ENCODE data around the gene RPL26.
"Not testable (repeated sequence)": the region's sequence is repeated elsewhere in the genome, so short reads cannot be mapped to it uniquely, and the experiment has no call there.

The RPL26 gene

DNA sequence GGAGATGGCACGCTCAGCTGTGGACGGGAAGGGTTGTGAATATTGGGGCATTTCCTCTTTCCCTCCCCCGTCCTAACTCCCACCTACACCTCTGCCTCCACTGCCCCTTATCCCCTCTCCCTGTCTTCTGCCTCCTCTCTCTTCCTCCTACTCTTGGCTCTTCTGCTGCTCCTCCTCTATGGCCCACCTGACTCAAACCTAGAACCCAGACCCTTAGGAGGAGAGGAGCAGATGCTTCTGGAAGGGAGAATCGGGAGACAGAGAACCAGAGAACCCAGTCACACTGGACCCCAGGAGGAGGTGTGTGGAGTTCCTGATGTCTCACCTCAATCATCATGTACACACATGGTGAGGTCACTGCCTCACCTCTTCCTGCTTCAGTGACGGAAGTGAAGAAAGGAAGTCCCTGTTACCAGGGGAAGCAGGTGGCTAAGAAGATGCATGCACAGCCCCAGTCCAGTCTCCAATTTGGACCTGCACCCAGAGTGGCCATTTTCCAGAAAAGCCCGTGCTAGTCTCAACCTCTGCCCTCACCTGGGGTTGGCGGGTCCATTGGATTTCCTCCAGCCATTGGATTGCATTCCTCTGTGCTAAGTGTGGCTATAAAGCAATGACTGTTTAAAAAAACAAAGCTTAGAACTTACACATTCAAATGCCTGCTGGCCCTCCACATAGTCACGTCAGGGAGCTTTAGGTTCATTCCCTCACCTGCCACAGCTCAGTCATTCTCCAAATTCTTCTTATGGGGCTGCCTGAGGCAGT, 10.7 kb upstream of the RPL26 start:
- peak in 3 of 5 donors; percentile 10 to 74 (median 24) for DNase-seq

DNA sequence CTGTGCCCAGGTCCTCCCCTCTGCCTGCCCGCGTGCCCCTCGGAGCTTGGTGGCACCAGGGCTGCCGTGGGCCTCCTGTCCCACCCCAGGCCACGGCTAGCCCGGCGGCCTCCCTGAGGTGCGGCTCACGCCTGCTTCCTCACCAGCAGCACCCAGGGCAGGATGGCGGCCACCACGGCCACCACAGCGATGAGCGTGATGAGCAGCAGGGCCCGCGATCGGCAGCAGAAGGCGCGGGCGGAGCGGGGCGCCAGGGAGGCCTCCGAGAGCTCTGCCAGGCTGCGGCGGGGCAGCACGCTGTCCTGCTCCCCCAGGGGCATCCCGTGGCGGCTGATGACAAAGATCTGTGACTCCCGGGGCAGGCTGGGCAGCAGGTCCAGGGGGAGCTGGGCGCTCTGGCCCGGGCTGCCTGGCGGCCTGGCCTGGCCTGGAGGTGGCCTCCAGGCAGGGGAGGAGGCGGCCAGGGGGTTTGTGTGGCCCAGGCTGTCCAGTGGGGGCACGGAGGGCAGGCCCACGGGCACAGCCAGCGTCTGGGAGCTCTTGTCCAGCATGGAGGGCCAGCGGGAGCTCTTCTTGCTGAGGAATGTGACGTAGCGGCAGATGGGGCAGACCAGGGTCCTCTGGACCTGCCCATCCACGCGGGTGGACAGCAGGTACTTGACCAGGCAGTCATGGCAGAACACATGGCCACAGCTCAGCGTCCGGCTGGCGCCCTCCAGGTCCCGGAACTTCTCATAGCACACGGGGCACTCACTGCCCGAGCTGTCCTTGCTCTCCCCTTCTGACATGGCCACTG, 9.9 kb upstream of the RPL26 start:
- DNase-seq: no peak

GRCh38 chr17:8392274-8392673, 9.3 kb upstream of the RPL26 start:
- DNase-seq: no peak

GRCh38 chr17:8391711-8392110, 8.7 kb upstream of the RPL26 start:
- no peak for DNase-seq

DNA sequence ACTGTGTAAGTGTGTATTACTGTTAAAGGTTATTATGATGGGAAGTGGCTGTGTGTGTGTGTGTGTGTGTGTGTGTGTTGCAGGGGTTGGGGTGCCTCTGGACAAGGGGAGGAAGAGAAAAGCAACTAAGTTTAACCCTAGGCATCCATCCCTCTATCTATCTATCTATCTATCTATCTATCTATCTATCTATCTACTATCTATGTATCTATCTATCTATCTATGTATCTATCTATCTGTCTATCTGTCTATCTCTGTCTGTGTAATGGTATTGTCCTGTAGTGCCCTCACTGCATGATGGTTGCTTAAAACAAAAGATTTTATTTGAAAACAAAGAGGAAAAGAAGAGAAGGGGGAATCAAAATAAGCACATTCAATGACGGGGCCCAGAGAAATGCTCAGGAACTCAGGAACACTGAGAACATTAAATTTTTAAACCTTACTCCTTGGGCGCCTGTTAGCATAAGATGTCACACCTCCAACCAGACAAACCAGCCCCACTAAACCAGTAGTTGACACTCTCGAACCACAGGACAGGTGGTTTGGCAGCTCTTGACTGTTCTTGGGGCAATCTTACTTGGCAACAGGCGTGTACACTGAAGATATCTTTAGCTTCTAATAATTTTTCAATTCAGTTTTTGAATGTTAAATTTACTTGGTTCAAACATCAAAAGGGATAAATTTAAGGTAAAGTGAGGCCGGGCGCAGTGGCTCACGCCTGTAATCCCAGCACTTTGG, 5.1 kb upstream of the RPL26 start:
- DNase-seq: no peak

DNA sequence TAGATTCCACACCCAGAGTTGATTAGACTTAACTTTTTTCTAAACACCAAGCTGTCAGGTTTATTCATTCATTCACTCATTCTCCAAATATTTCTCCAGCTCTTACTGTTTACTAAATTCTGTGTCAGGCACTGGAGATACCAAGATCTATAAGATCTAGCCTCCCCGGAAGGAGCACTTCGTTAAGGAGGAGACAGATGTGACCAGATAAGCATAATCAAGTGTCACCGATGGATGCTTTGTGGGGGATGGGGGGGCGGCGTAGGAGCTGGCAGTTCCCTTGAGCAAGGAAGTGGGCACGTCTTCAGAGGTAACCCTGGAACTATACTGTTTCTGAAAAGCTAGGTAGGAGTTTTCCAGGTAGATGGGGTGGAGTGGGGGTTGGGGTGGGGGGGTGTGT, 3.8 kb upstream of the RPL26 start:
- DNase-seq: no peak

- DNase-seq: no peak
These were observed 1.9 kb upstream of the RPL26 start for GRCh38 chr17:8384801-8385378.

DNA sequence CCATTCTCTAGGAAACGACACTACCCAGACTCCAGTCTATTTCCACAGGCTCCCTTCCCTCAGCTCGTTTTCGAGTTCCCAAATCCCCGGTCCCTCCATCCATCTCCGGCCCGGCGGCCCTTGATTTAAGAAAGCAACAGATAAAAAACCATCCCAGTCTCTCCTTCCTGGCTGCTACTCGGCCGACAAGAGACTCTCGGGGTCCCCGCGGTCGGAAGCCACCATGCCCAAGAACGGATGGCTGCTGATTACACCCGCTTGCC, 182 bp downstream of the RPL26 start:
- DNase-seq: no peak

DNA sequence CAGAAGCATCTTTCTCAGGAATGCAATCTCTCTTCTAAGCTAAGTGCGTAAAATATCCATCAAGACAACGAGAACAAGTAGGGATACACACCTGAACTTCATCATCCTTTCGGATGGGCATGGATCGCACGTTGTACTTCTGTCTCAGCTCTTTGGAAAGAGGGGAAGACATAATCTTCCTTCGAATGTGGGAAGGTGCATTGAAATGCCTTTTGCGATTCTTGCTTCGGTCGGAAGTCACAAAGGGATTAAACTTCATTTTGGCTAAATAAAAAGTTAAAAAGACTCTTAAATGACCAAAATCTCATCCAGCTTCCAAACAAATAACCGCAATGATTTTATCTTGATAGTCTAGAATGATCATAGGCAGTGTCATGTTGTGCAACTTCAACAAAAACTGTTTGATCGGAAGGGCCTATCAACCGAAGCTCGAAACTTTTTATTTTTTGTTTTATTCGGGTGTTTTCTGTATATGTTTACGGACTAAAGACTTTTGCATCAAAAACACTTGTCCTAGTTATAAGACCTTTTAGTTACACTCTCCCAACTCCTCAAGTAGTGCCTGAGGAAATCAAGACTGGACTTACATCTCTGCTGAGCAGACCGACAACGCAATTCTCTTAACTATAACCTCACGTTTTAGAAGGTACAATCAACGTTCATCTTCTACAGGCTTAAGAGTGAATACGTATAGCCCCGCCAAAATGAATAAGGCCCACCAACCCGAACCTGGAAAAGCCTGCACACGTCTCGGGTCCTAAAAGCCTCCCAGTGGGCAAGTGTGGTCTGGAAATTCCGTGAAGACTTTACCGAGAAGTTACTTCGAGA, 727 bp downstream of the RPL26 start:
- DNase-seq: peak in 1 of 5 donors; percentile 19

DNA sequence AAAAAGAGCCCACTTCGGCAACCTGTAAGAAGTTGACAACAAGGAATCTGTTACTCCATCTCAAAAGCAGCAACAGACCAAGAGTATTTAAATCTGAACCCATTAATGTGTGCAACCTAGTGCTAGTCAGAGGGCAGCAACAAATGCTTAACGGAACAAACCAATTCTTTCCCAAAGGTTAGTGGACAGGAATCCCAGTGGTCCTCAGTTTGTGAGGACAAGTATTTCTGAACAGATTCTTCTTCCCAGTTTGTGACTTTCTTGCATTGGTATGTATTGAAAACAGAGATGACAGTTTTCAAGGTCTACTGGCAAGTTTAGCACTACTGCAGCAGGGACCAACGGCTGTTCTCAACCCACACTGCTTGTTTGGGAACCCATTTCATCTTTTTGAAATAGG, 2.9 kb downstream of the RPL26 start:
- no peak for DNase-seq

- not testable (repeated sequence) for DNase-seq
These were observed 4.9 kb downstream of the RPL26 start for GRCh38 chr17:8378117-8378516.

GRCh38 chr17:8377422-8377821, 5.6 kb downstream of the RPL26 start:
- DNase-seq: no peak

- DNase-seq: peak; percentile 86 to 90 (median 87)
These were observed 6.5 kb downstream of the RPL26 start, which contains the start of gene KRABD2 for GRCh38 chr17:8376271-8377067. TSS of gene KRABD2 (minus strand) at chr17:8376704.

DNA sequence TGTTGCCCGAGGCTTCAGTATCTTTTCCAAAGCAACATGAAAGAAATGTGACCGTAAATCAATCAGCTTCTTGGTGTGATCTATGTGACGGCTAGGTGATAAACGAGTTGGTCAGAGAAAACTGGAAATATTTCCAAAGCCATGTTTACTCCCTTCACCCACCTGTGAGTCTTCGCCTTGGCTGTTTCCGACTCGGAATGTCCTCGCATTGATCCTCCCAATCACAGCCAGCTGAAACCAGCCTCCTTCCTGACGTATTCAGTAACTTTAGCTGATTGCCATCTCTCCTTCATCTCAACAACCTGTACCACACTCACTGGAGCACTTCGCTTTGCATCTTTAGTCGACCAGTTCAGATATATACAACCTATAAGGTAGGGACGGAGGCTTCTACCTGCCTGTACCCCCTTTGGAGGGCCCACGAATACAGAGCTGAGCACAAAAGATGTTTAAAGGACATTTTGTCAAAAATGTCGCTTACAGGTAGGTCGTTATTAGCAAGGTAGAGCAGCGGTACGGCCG, 7.2 kb downstream of the RPL26 start:
- no peak for DNase-seq

GRCh38 chr17:8373856-8374255, 9.1 kb downstream of the RPL26 start:
- not testable (repeated sequence) for DNase-seq

GRCh38 chr17:8372422-8372821, 10.6 kb downstream of the RPL26 start:
- DNase-seq: no peak

DNA sequence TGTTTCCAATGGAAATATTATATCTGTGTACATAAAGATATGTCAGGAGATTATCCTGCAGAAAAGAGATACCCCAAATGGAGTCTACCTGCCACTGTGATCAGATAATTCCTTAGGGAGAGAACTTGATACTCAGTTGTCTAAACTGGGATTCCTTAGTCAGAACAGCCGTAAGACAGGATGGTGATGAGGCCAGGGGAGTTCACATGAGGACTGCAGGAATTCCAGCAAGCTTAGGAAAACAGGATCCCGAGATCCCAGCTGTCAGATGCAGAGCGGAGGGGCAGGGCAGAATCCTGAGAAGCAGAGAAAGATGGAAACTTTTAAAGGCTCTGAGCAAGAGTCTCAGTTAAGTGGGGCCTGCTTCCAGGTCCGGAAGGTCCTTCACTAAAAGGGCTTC, 11.2 kb downstream of the RPL26 start:
- DNase-seq: no peak

DNA sequence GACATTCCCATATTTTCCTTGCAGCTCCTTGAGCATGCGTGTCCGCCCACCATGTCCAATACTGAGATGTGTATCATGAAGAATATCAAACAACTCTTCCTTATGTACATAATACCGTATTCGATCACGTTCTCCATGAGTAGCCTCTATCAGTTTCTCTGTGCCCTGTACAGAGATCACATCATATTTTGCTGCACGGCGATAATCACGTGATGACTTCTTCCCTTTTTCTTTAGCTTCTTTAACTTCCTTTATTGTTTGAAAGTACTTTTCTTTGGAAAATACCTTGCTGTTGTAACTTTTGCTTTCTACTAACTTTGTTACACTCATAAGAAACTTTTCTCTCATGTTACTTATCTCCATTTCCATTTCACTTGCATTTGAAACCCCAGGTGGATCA, 13.0 kb downstream of the RPL26 start:
- DNase-seq: no peak

- DNase-seq: no peak
These were observed 14.8 kb downstream of the RPL26 start for GRCh38 chr17:8368193-8368592.

GRCh38 chr17:8366231-8366630, 16.8 kb downstream of the RPL26 start:
- no peak for DNase-seq

GRCh38 chr17:8365143-8365542, 17.9 kb downstream of the RPL26 start:
- no peak for DNase-seq
